SK-N-SH (cell line): ENCODE measurements around the gene RABL6.

Experiments used
- POLR2AphosphoS5 ChIP-seq: IDR thresholded peaks from 2 replicates; pipeline ENCODE4 v1.6.1; 2012; ENCODE audit warnings: low read depth, low read length
- TF ChIP-seq, protein P1 (sequence below): fragments of 200-600 bp; sonication (generic); IDR thresholded peaks from 2 replicates; pipeline ENCODE4 v1.6.1; 2017; ENCODE audit warnings: antibody characterized with exemption, mild to moderate bottlenecking, moderate library complexity

DNA sequence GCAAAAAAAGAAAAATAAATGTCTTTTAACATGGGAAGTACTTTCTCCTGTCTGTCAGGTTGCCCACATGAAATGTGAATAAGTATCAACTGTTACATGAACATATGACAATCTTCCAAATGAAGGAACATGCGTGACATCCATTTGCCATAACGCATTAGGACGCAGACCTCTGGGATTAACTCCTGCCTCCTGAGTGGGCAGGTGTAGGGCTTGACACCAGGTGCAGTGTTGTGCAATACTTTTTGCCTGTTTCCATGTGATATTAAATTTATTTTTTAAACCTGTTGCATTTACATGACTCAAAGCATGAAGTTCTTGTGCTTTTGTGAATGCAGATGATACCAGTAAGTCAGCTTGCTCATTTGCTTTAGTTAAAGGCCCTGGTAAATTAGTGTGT lies 25.3 kb upstream of the RABL6 start:
- TF ChIP-seq, protein P1, sequence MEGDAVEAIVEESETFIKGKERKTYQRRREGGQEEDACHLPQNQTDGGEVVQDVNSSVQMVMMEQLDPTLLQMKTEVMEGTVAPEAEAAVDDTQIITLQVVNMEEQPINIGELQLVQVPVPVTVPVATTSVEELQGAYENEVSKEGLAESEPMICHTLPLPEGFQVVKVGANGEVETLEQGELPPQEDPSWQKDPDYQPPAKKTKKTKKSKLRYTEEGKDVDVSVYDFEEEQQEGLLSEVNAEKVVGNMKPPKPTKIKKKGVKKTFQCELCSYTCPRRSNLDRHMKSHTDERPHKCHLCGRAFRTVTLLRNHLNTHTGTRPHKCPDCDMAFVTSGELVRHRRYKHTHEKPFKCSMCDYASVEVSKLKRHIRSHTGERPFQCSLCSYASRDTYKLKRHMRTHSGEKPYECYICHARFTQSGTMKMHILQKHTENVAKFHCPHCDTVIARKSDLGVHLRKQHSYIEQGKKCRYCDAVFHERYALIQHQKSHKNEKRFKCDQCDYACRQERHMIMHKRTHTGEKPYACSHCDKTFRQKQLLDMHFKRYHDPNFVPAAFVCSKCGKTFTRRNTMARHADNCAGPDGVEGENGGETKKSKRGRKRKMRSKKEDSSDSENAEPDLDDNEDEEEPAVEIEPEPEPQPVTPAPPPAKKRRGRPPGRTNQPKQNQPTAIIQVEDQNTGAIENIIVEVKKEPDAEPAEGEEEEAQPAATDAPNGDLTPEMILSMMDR, result no peak
- no peak for TF ChIP-seq POLR2AphosphoS5
